ENCODE data around the gene ATR. TPM values are rescaled to one million over a fixed set of nuclear protein-coding genes. Genes with fewer than 3 reads are reported as not detected.

The ATR gene
- total RNA-seq, 3 donors from 2014 or later (not counting 1 experiment from before 2014, with no cell fraction given): 39.9 to 47.9 (median 45.8) TPM

GRCh38 chr3:142542054-142542453 lies 36.5 kb downstream of the ATR start:
- Histone ChIP-seq H3K27me3 (ENCODE audit: control insufficient read depth, insufficient read depth, low read length) (no peaks in the 10 kb centered on the region), H3K4me3 (ENCODE audit: low read length) (no peak overlapping the region), H3K9me3 (ENCODE audit: control insufficient read depth, insufficient read depth, low read length) (no peaks in the 10 kb centered on the region), H3K4me1 (ENCODE audit: control insufficient read depth, insufficient read depth, low read length) (no peaks in the 10 kb centered on the region), H3K36me3 (ENCODE audit: control insufficient read depth, insufficient read depth, low read length) (peaks cover 33% of the 10 kb centered on the region), H3K27ac (ENCODE audit: low read length) (no peak overlapping the region)
- Mint-ChIP-seq H3K36me3 (no peaks in the 10 kb centered on the region), H3K27me3 (ENCODE audit: low read depth in 2 of 2) (no peaks in the 10 kb centered on the region), H3K4me1 (no peaks in the 10 kb centered on the region), H3K27ac (no peak overlapping the region), H3K9me3 (no peaks in the 10 kb centered on the region), H3K4me3 (no peak overlapping the region)
- no peak for TF ChIP-seq CTCF (IDR thresholded peaks at IDR 0.05)
- intact Hi-C loops (cut with micrococcal nuclease): no loop called here
- ATAC-seq: no peak
- DNase-seq: no peak
- 95% methylated on average over 2 of the region's 2 CpGs for WGBS (ENCODE audit: insufficient coverage)

GRCh38 chr3:142536519-142536918 lies 42.0 kb downstream of the ATR start:
- Mint-ChIP-seq H3K27ac (no peak overlapping the region), H3K4me3 (no peak overlapping the region), H3K9me3 (no peaks in the 10 kb centered on the region), H3K27me3 (ENCODE audit: low read depth in 2 of 2) (no peaks in the 10 kb centered on the region), H3K4me1 (no peaks in the 10 kb centered on the region), H3K36me3 (peaks cover 34% of the 10 kb centered on the region)
- Histone ChIP-seq H3K9me3 (ENCODE audit: control insufficient read depth, insufficient read depth, low read length) (no peaks in the 10 kb centered on the region), H3K4me3 (ENCODE audit: low read length) (no peak overlapping the region), H3K36me3 (ENCODE audit: control insufficient read depth, insufficient read depth, low read length) (peaks cover 57% of the 10 kb centered on the region), H3K27me3 (ENCODE audit: control insufficient read depth, insufficient read depth, low read length) (no peaks in the 10 kb centered on the region), H3K27ac (ENCODE audit: low read length) (no peak overlapping the region), H3K4me1 (ENCODE audit: control insufficient read depth, insufficient read depth, low read length) (no peaks in the 10 kb centered on the region)
- ATAC-seq (no peak), DNase-seq (no peak)
- WGBS (ENCODE audit: insufficient coverage): 97% methylated on average over 3 of the region's 3 CpGs
- TF ChIP-seq CTCF (IDR thresholded peaks at IDR 0.05): no peak
- intact Hi-C loops (cut with micrococcal nuclease): no loop called here

GRCh38 chr3:142534543-142534942 lies 44.0 kb downstream of the ATR start:
- TF ChIP-seq CTCF (IDR thresholded peaks at IDR 0.05): no peak
- no peak for ATAC-seq
- no peaks in the 10 kb centered on the region for H3K4me1 Mint-ChIP-seq
- intact Hi-C loops (cut with micrococcal nuclease): no loop called here
- DNase-seq: no peak
- H3K36me3 Mint-ChIP-seq: peaks cover 34% of the 10 kb centered on the region
- peaks cover 62% of the 10 kb centered on the region for H3K36me3 ChIP-seq (ENCODE audit: control insufficient read depth, insufficient read depth, low read length)
- H3K4me3 ChIP-seq (ENCODE audit: low read length): no peak overlapping the region
- 100% methylated on average over 1 of the region's 2 CpGs for WGBS (ENCODE audit: insufficient coverage)
- no peaks in the 10 kb centered on the region for H3K4me1 ChIP-seq (ENCODE audit: control insufficient read depth, insufficient read depth, low read length)
- H3K27me3 Mint-ChIP-seq (ENCODE audit: low read depth in 2 of 2): no peaks in the 10 kb centered on the region
- H3K9me3 Mint-ChIP-seq: no peaks in the 10 kb centered on the region
- no peak overlapping the region for H3K4me3 Mint-ChIP-seq
- no peak overlapping the region for H3K27ac ChIP-seq (ENCODE audit: low read length)
- H3K9me3 ChIP-seq (ENCODE audit: control insufficient read depth, insufficient read depth, low read length): no peaks in the 10 kb centered on the region
- H3K27ac Mint-ChIP-seq: no peak overlapping the region
- no peaks in the 10 kb centered on the region for H3K27me3 ChIP-seq (ENCODE audit: control insufficient read depth, insufficient read depth, low read length)

GRCh38 chr3:142530296-142530695 lies 48.2 kb downstream of the ATR start:
- TF ChIP-seq CTCF (IDR thresholded peaks at IDR 0.05): no peak
- Histone ChIP-seq H3K4me1 (ENCODE audit: control insufficient read depth, insufficient read depth, low read length) (no peaks in the 10 kb centered on the region), H3K9me3 (ENCODE audit: control insufficient read depth, insufficient read depth, low read length) (no peaks in the 10 kb centered on the region), H3K27ac (ENCODE audit: low read length) (no peak overlapping the region), H3K27me3 (ENCODE audit: control insufficient read depth, insufficient read depth, low read length) (no peaks in the 10 kb centered on the region), H3K36me3 (ENCODE audit: control insufficient read depth, insufficient read depth, low read length) (peaks cover 40% of the 10 kb centered on the region), H3K4me3 (ENCODE audit: low read length) (no peak overlapping the region)
- ATAC-seq (no peak), DNase-seq (no peak)
- Mint-ChIP-seq H3K27me3 (ENCODE audit: low read depth in 2 of 2) (no peaks in the 10 kb centered on the region), H3K27ac (no peak overlapping the region), H3K9me3 (no peaks in the 10 kb centered on the region), H3K4me1 (no peaks in the 10 kb centered on the region), H3K4me3 (no peak overlapping the region), H3K36me3 (peaks cover 34% of the 10 kb centered on the region)
- WGBS (ENCODE audit: insufficient coverage): 80% methylated on average over 1 of the region's 1 CpG
- intact Hi-C loops (cut with micrococcal nuclease): no loop called here

Data from natural killer cell (primary cell).